Ovary (tissue), 9 donors: ENCODE results near the gene B4GAT1. TPM values are rescaled to one million over a fixed set of nuclear protein-coding genes. Genes with fewer than 3 reads are reported as not detected.

ENCODE experiments used
- DNase-seq, 5 donors: peaks; one replicate each; pipeline ENCODE4 v3.0.0-alpha.2; 2019 to 2020
- H3K27ac ChIP-seq, 2 donors: fragments of 200-600 bp; one replicate each; pipeline versions ENCODE4 v1.5.1 to v1.8.0; 2019 to 2022
- H3K27me3 ChIP-seq: fragments of 200-600 bp; one replicate; pipeline ENCODE4 v1.8.0; 2022
- H3K36me3 ChIP-seq: fragments of 200-600 bp; sonication (generic); one replicate; pipeline ENCODE4 v1.5.1; 2019
- H3K4me1 ChIP-seq: one replicate; pipeline ENCODE4 v1.8.1; 2013; ENCODE audit warnings: mild to moderate bottlenecking, moderate library complexity; ENCODE audit not compliant: insufficient read depth
- H3K4me3 ChIP-seq: fragments of 200-600 bp; sonication (generic); one replicate; pipeline ENCODE4 v1.5.1; 2017
- H3K9me3 ChIP-seq, 2 donors: fragments of 200-600 bp in 1 of 2; sonication (generic) in 1 of 2; one replicate each; pipeline versions ENCODE4 v1.5.1 to v1.8.1; 2013 to 2019; ENCODE audit warnings: mild to moderate bottlenecking in 1 of 2, moderate library complexity in 1 of 2
- EP300 ChIP-seq: sonication (generic); formaldehyde crosslinking; IDR thresholded peaks from one replicate; pipeline ENCODE4 v1.6.1; 2017; ENCODE audit warnings: antibody characterized with exemption
- POLR2A ChIP-seq: fragments of 450-650 bp; IDR thresholded peaks from one replicate; pipeline ENCODE4 v1.6.1; 2017; ENCODE audit warnings: antibody characterized with exemption, mild to moderate bottlenecking, moderate library complexity
- WGBS, 3 donors: extraction: QIAGEN DNeasy Blood & Tissue Kit in 1 of 3; methylation state at CpG; one replicate each; pipeline versions ENCODE4 v1.1.5 to v1.1.7; 2013 to 2017; 5-methylcytosine and 5-hydroxymethylcytosine counted together
- intact Hi-C, 4 donors: fragments of 100-400 bp; cut with DNase I; formaldehyde crosslinking; loops; one replicate each; pipeline versions ENCODE4 v1.11.0 to v1.15.1; 2022 to 2023
- polyA plus RNA-seq, 2 donors: library from polyadenylated mRNA; stranded (reverse); fragments of 200-250 nt in 1 of 2; fragments of 350-450 nt in 1 of 2; fragmentation: Illumina TruSeq in 1 of 2; extraction: RNeasy Lipid Tissue Mini Kit (QIAGEN cat#74804) in 1 of 2; gene quantifications; one replicate each; pipeline ENCODE4 v1.2.3, GENCODE V29; 2013 to 2014
- total RNA-seq, 7 donors: library from RNA; depleted of rRNA in 2 of 7; stranded (reverse); fragments of >200 nt in 2 of 7; fragmentation: NEBNext Ultra II Directional in 3 of 7; extraction: Animal tissue kit (Norgen Biotek cat#: 25700) in 3 of 7; gene quantifications; one replicate each; pipeline versions ENCODE4 v1.1.0 to v1.2.4, GENCODE V29; 2016 to 2023
- TF ChIP-seq, protein P1 (sequence below), 3 donors: fragments of 450-650 bp in 2 of 3; fragments of 200-600 bp in 1 of 3; IDR thresholded peaks; one replicate each; pipeline versions ENCODE4 v1.5.1 to v1.8.0; 2016 to 2022; ENCODE audit warnings: antibody characterized with exemption in 3 of 3, mild to moderate bottlenecking in 1 of 3
- donor health status: DM: no; HTN: no; CAD: no; lungs with moderate emphysema.
- donor health status: DM: no; HTN: no; CAD: no.
- donor health status: Bipolar disorder and iron deficiency.
- donor health status: DM: yes; HTN: yes; CAD: no.
- donor health status: DM: no; HTN: no; CAD: no.
- donor health status: DM: yes; HTN: yes; CAD: no.

The B4GAT1 gene
- total and polyA plus RNA-seq, 9 donors: 30.7 to 54.2 (median 39.9) TPM

DNA sequence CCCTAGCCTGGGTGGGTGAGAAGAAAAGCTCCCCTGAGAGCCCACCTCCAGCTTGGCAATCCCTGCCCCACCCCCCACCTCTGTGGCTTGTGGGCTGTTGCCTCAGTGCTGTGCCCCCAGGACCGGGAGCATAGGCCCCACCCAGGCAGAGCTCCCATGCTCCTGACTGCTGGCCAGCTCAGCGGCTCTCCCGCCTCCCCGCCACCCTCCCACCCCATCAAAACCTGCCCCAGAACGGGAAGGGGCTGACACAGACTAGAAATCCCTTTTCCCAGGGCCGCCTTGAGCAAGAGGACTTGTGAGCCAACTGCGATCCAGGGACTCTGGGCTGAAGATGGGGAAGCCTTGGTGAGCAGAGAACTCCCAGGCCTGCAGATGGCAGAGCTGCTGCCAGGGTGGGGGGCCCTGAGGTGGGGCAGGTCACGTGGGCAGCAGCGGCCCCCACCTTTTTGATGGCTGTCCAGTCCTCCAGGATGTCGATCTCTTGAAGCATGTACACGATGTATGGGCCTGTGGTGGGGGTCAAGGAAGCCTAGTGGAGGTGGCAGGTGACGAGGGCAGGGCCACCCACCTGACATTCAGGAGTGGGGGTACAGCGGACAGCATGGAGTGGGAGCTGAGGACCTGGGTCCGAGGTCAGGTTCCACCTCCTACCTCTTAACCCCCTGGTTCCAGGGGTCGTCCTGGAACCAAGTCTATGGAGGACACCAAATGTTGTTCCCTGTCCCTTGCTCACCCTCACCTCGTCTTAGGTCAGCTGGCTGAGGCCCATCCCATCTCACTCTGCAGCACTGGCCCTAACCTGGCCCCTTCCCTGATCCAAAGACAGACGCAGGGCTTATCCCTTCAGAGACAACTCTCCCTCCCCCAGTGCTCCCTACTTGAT is 8.9 kb downstream of the B4GAT1 start:
- 71 to 77% (median 73%) methylated on average over 17 of the region's 17 CpGs for WGBS, 3 donors
- no peaks in the 10 kb centered on the region for H3K36me3 ChIP-seq
- no peaks in the 10 kb centered on the region for H3K9me3 ChIP-seq
- H3K27ac ChIP-seq: no peak overlapping the region
- TF ChIP-seq, protein P1, sequence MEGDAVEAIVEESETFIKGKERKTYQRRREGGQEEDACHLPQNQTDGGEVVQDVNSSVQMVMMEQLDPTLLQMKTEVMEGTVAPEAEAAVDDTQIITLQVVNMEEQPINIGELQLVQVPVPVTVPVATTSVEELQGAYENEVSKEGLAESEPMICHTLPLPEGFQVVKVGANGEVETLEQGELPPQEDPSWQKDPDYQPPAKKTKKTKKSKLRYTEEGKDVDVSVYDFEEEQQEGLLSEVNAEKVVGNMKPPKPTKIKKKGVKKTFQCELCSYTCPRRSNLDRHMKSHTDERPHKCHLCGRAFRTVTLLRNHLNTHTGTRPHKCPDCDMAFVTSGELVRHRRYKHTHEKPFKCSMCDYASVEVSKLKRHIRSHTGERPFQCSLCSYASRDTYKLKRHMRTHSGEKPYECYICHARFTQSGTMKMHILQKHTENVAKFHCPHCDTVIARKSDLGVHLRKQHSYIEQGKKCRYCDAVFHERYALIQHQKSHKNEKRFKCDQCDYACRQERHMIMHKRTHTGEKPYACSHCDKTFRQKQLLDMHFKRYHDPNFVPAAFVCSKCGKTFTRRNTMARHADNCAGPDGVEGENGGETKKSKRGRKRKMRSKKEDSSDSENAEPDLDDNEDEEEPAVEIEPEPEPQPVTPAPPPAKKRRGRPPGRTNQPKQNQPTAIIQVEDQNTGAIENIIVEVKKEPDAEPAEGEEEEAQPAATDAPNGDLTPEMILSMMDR (IDR thresholded peaks at IDR 0.05): no peak
- TF ChIP-seq POLR2A (no peak), EP300 (no peak)
- no peaks in the 10 kb centered on the region for H3K27me3 ChIP-seq
- intact Hi-C loops: loop anchor here in 1 of 4 donors (10.0 kb wide), 1 partner anchor 54 kb away; the partner anchor contains the start of gene YIF1A
- no peak overlapping the region for H3K4me3 ChIP-seq
- peaks cover 13% of the 10 kb centered on the region for H3K4me1 ChIP-seq
- DNase-seq: peak in 1 of 5 donors; percentile 37

- 38 to 41% (median 40%) methylated on average over 11 to 18 of the region's 18 CpGs for WGBS, 3 donors
- no peak for TF ChIP-seq EP300
- TF ChIP-seq, protein P1 (IDR thresholded peaks at IDR 0.05): no peak
- TF ChIP-seq POLR2A: no peak
- H3K27ac ChIP-seq: peak overlapping the region in 1 of 2 donors; percentile 5
Observed at GRCh38 chr11:66337103-66337899, 10.1 kb downstream of the B4GAT1 start.

DNA sequence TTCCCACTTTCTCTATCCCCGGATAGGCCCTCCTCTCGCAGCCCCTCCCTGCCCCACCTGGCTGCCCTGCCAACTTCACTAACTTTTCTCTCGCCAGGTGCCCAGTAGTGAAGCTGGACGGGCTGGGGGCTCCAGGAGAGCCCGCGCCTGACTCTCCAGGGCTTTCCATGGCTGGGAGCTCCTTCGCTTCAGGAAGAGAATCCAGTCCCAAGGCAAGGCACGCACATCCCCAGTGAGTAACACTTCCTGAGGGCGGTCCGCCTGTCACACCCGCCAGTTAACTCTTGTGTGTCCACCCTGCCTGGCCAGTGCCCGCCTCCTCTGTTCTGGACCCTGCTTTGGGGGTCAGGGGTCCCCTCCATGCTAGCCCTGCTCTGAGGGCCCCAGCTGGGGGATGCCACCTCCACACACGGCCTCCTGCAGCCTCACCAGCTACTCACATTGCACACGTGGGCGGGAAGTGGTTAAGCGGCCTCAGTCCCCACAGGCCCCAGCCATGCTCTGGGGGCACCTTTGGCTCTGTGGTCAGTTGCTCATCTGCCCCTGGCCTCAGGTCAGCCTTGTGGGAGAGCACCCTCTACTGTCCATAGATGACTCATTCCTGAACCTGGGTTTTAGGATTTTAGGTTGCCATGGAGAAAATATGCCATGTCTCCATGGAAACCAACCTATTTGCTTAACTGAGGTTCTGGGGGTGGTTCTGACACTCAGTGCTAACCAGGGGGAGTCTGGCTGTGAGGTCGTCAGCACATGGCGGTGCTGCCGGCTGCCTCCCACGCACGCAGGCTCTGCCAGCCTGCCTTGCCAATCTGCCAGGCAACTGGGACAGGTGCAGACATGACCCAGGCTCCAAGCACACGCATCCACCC is 11.0 kb downstream of the B4GAT1 start, which contains the start of gene RIN1:
TSS of gene RIN1 (minus strand) at position 201 of the 869 bp plus-strand sequence. CDS start at position 169, 32 bp downstream.
- peak; percentile 57 to 73 (median 61) for DNase-seq
- H3K4me3 ChIP-seq: peak within 1 kb of the TSS; percentile 44
- peaks cover 13% of the 10 kb centered on the region for H3K4me1 ChIP-seq
- intact Hi-C loops: loop anchor here in 1 of 4 donors (10.0 kb wide), 1 partner anchor 52 kb away; the partner anchor contains the start of gene YIF1A
- no peaks in the 10 kb centered on the region for H3K9me3 ChIP-seq
- TF ChIP-seq, protein P1 (IDR thresholded peaks at IDR 0.05): peak in 2 of 3 donors; percentile 38 to 44
- no peak for TF ChIP-seq POLR2A
- TF ChIP-seq EP300: no peak
- H3K27me3 ChIP-seq: no peaks in the 10 kb centered on the region
- H3K27ac ChIP-seq: peak within 1 kb of the TSS; percentile 5 to 40
- 3 to 7% (median 5%) methylated on average over 20 to 22 of the region's 22 CpGs for WGBS, 3 donors
- H3K36me3 ChIP-seq: no peaks in the 10 kb centered on the region

More at GRCh38 chr11:66337103-66337899, 10.1 kb downstream of the B4GAT1 start:
- H3K9me3 ChIP-seq: no peaks in the 10 kb centered on the region
- intact Hi-C loops: loop anchor here in 1 of 4 donors (10.0 kb wide), 1 partner anchor 52 kb away; the partner anchor contains the start of gene YIF1A
- H3K36me3 ChIP-seq: no peaks in the 10 kb centered on the region
- peak in 2 of 5 donors; percentile 32 to 49 for DNase-seq
- H3K4me1 ChIP-seq: peaks cover 13% of the 10 kb centered on the region
- H3K4me3 ChIP-seq: no peak overlapping the region
- no peaks in the 10 kb centered on the region for H3K27me3 ChIP-seq
